GDM1 (cell line): ENCODE data around the gene MRPL14.
"Not testable (repeated sequence)": the region's sequence is repeated elsewhere in the genome, so short reads cannot be mapped to it uniquely, and the experiment has no call there.

Experiments used
- DNase-seq: peaks from one replicate; lab custom pipeline; 2025; lab: John Stamatoyannopoulos, UW

Gene MRPL14

GRCh38 chr6:44149369-44150012 is 22.2 kb upstream of the MRPL14 start:
- DNase-seq, result no peak

GRCh38 chr6:44148306-44148705 is 21.1 kb upstream of the MRPL14 start:
- DNase-seq, result no peak

DNA sequence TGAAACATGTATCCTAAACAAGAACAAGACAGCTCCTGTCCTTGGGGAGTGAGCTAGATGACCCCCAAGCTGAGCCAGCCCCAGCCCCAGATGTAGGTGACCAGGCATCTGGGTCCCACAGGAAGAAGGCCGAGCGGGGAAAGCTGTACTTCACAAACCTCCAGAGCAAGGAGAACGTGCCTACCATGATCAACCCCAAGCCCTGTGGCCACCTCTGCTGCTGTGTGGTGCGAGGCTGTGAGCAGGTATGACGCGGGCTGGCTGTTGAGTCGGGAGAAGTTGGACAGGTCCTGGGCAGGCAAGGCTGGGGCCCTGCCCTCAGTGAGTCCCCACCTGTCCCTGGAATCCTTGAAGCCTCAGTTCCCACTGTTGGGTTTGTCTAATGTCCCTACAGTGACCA is 20.0 kb upstream of the MRPL14 start:
- no peak for DNase-seq

GRCh38 chr6:44146685-44147084 is 19.4 kb upstream of the MRPL14 start:
- no peak for DNase-seq

GRCh38 chr6:44145839-44146238 is 18.6 kb upstream of the MRPL14 start:
- DNase-seq, result no peak

- DNase-seq, result not testable (repeated sequence)
Observed at GRCh38 chr6:44144536-44144935, 17.3 kb upstream of the MRPL14 start.

GRCh38 chr6:44143731-44144130 is 16.5 kb upstream of the MRPL14 start:
- no peak for DNase-seq

DNA sequence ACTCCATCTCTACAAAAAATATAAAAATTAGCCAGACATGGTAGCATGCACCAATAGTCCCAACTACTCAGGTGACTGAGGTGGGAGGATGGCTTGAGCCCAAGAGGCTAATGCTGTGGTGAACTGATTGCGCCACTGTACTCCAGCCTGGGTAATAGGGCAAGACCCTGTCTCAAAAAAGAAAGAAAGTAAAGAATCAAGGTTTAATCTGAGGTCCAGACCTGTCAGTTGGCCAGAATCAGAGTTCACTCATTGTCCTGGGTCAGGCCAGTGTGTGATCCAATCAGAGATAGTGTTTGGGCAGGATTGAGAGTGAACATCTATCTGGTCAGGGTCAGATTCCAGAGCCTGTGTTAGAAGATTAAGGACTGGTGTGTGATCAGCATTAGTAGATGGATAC is 15.6 kb upstream of the MRPL14 start:
- DNase-seq, result no peak

GRCh38 chr6:44139351-44139743 is 12.1 kb upstream of the MRPL14 start:
- DNase-seq, result no peak

- no peak for DNase-seq
Observed at GRCh38 chr6:44138717-44139350, 11.6 kb upstream of the MRPL14 start.

GRCh38 chr6:44135875-44136274 is 8.6 kb upstream of the MRPL14 start:
- DNase-seq, result no peak

DNA sequence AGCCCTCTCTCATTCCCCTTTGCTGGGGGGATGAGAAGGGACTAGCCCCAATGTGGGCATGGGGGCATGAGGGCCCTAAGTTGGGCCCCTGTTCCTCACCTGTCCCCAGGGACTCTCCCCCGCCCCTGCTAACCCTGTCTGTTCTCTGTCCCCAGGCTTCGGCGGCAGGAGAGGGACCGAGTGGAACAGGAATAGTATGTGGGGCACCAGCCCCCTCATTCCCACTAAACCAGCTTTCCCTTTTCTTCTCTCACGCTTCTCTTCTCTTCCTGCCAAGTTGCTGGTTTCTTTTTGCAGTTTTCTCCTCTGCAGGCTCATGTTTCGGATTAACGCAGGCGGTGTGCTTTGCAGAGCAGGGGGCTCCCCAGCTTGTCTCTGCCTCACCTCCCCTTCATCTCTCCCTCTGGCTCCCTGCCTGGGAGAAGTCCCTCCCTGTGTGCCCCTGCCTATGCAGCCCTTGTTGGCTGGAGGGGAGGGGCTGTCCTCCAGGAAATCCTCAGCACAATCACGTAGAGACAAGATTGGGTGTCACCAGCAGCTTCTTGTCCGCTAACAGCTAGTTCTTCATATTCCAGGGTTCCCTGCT is 8.0 kb upstream of the MRPL14 start:
- DNase-seq, result no peak

GRCh38 chr6:44133981-44134711 is 6.9 kb upstream of the MRPL14 start:
- DNase-seq, result no peak

DNA sequence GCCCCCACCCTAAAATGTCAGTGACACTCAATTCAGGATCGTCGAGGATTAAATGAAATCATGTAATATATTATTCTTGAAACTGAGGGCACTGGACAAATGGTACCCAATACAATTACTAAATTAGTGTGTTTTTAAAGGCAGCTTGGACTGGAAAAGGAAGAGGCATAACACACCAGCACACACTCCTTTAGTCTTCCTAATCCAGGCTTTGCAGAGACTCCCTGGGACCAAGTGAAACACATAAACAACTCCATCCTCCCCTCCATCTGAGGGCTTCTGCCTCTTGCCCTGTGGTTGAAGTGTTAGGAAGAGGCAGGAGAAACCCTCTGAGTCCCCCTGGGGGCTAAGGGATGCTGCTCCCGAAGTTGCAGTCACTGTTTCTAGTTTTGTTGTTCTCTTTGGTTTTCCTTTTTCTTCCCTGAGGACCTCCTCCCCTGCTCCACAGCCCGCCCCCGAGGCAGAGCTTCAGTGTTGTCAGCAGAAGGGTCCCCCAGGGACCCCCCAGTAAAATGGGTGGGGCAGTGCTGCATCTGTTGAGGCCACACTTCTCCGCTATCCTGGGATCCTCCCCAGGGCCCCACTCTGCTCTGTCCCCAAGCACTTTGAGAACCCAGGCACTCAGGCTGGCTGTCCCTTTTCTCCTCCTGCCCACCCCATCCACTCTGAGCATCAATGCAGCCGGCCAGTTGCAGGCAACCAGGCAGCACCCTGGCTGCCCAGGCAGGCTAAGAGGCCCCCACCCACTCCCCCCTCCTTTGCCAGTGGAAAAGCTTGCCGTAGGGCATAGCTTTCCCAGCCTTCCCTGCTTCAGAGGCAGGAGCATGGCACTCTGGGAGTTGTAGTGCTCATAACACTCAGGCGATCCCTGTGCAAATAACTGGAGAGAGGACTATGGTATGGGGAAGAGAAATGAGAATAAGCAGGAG is 6.0 kb upstream of the MRPL14 start:
- no peak for DNase-seq

GRCh38 chr6:44132476-44132875 is 5.2 kb upstream of the MRPL14 start:
- DNase-seq, result no peak

DNA sequence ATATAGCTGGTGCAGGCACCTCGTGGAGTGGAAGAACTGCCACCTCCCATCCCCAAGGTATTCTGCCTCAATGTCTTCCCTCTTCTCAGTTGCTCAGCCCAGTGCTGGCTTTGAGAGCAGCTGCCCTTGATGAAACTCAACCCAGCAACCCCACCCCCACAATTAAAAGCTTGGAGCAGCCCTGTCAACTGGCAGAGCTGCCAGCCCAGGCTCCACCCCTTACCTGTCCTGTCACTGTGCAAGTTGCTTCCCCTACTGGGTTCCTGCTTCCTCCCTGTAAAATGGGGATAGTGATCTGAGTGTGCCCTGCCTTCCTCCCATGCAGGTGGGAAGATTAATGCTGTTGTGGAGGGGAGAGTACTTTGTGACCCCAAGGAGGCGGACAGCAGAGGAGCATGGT is 4.6 kb upstream of the MRPL14 start:
- DNase-seq, result no peak

GRCh38 chr6:44129841-44130322 is 2.6 kb upstream of the MRPL14 start:
- no peak for DNase-seq

GRCh38 chr6:44128020-44128917 is 1.0 kb upstream of the MRPL14 start:
- DNase-seq, result no peak

GRCh38 chr6:44126320-44127149 is 717 bp downstream of the MRPL14 start:
- no peak for DNase-seq

- DNase-seq, result no peak
Observed at GRCh38 chr6:44123544-44123943, 3.7 kb downstream of the MRPL14 start.
